HG03469 (cell line): ENCODE results near the gene ELMOD3.
"Not testable (repeated sequence)": the region's sequence is repeated elsewhere in the genome, so short reads cannot be mapped to it uniquely, and the experiment has no call there.

Experiments used
- ATAC-seq: cut with Tn5 transposase; IDR thresholded peaks from one replicate; pipeline ENCODE4 v1.9.1; 2021; ENCODE audit warnings: mild to moderate bottlenecking, moderate library complexity, moderate number of reproducible peaks; ENCODE audit not compliant: unreplicated experiment

ELMOD3 gene

GRCh38 chr2:85439569-85439968 lies 85.0 kb downstream of the ELMOD3 start:
- ATAC-seq: not testable (repeated sequence)

GRCh38 chr2:85439986-85440385 lies 85.4 kb downstream of the ELMOD3 start:
- ATAC-seq: no peak

- ATAC-seq: no peak
Observed at GRCh38 chr2:85440729-85441128, 86.2 kb downstream of the ELMOD3 start.
